ENCODE data around the gene GLDC. TPM values are rescaled to one million over a fixed set of nuclear protein-coding genes. Genes with fewer than 3 reads are reported as not detected.

The GLDC gene
- total RNA-seq, 1 donor: 0.43 TPM

DNA sequence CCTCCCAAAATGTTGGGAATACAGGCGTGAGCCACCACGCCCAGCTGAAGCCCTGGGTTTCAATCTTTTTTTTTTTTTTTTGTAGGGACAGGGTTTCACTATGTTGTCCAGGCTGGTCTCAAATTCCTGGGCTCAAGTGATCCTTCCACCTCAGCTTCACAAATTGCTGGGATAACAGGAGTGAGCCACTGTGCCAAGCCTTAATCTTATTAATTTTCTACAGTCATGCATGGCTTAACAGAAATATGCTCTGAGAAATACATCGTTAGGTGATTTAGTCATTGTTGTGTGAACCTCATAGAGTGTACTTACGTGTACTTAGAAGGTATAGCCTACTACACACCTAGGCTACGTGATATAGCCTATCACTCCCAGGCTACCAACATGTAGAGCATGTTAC lies 31.0 kb downstream of the GLDC start:
- H3K4me3 ChIP-seq (ENCODE audit: low read depth, low read length): no peak overlapping the region
- DNase-seq (ENCODE audit: low read depth): no peak
- TF ChIP-seq CTCF (IDR thresholded peaks at IDR 0.05; ENCODE audit: insufficient read depth, low read depth, low read length): no peak

- no peak for TF ChIP-seq CTCF (IDR thresholded peaks at IDR 0.05; ENCODE audit: insufficient read depth, low read depth, low read length)
- DNase-seq (ENCODE audit: low read depth): no peak
- no peak overlapping the region for H3K4me3 ChIP-seq (ENCODE audit: low read depth, low read length)
Observed at GRCh38 chr9:6611865-6612264, 33.7 kb downstream of the GLDC start.

DNA sequence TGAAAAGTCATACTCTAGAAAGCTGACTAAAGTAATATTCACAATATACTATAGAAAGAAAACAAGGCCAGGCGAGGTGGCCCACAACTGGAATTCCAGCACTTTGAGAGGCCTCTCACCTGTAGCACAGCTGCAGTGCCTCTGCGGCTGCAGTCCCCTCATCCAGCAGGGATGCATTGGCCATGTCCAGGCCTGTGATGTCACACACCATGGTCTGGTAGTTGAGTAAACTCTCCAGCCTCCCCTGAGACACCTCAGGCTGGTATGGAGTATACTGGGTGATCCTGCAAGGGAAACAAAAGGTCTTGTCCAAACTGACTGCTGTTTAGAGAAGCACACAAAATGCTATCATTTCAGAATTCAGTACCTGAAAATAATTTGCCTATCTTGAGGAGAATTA lies 35.5 kb downstream of the GLDC start:
- no peak for DNase-seq (ENCODE audit: low read depth)
- TF ChIP-seq CTCF (IDR thresholded peaks at IDR 0.05; ENCODE audit: insufficient read depth, low read depth, low read length): no peak
- no peak overlapping the region for H3K4me3 ChIP-seq (ENCODE audit: low read depth, low read length)

- H3K4me3 ChIP-seq (ENCODE audit: low read depth, low read length): no peak overlapping the region
- no peak for DNase-seq (ENCODE audit: low read depth)
- TF ChIP-seq CTCF (IDR thresholded peaks at IDR 0.05; ENCODE audit: insufficient read depth, low read depth, low read length): no peak
Observed at GRCh38 chr9:6609497-6610016, 36.0 kb downstream of the GLDC start.

GRCh38 chr9:6605202-6605601 lies 40.3 kb downstream of the GLDC start:
- TF ChIP-seq CTCF (IDR thresholded peaks at IDR 0.05; ENCODE audit: insufficient read depth, low read depth, low read length): no peak
- no peak for DNase-seq (ENCODE audit: low read depth)
- no peak overlapping the region for H3K4me3 ChIP-seq (ENCODE audit: low read depth, low read length)

DNA sequence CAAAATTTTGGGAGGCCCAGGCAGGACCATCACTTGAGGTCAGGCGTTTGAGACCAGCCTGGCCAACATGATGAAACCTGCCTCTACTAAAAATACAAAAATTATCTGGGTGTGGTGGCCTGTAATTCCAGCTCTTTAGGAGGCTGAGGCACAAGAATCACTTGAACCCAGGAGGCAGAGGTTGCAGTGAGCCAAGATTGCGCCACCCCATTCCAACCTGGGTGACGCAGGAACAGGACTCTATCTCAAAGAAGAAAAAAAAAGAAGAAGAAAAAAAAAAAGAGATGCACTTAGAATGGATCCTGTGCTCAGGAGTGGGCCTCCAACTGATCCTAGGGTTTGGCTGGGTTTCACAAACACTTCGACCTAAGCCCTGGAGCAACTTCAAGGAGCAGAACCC lies 45.1 kb downstream of the GLDC start:
- TF ChIP-seq CTCF (IDR thresholded peaks at IDR 0.05; ENCODE audit: insufficient read depth, low read depth, low read length): no peak
- no peak for DNase-seq (ENCODE audit: low read depth)
- H3K4me3 ChIP-seq (ENCODE audit: low read depth, low read length): no peak overlapping the region

GRCh38 chr9:6600006-6600405 lies 45.5 kb downstream of the GLDC start:
- H3K4me3 ChIP-seq (ENCODE audit: low read depth, low read length): no peak overlapping the region
- DNase-seq (ENCODE audit: low read depth): no peak
- no peak for TF ChIP-seq CTCF (IDR thresholded peaks at IDR 0.05; ENCODE audit: insufficient read depth, low read depth, low read length)

Measured in fibroblast of villous mesenchyme (primary cell).